NCI-H774 (cell line): ENCODE measurements around the gene MAGI1.
"Not testable (repeated sequence)": the region's sequence is repeated elsewhere in the genome, so short reads cannot be mapped to it uniquely, and the experiment has no call there.

ENCODE experiments used
- DNase-seq: peaks from one replicate; lab custom pipeline; 2025; lab: John Stamatoyannopoulos, UW

The MAGI1 gene

GRCh38 chr3:65523878-65524277 lies 514.8 kb downstream of the MAGI1 start:
- no peak for DNase-seq

GRCh38 chr3:65521032-65521431 lies 517.7 kb downstream of the MAGI1 start:
- DNase-seq, result no peak

- DNase-seq, result no peak
These were observed 521.7 kb downstream of the MAGI1 start for GRCh38 chr3:65516998-65517397.

GRCh38 chr3:65514317-65514716 lies 524.4 kb downstream of the MAGI1 start:
- DNase-seq, result not testable (repeated sequence)

- DNase-seq, result not testable (repeated sequence)
These were observed 529.3 kb downstream of the MAGI1 start for GRCh38 chr3:65509423-65509794.

GRCh38 chr3:65508750-65509422 lies 529.8 kb downstream of the MAGI1 start:
- no peak for DNase-seq

GRCh38 chr3:65507437-65507836 lies 531.3 kb downstream of the MAGI1 start:
- no peak for DNase-seq

GRCh38 chr3:65503776-65504175 lies 534.9 kb downstream of the MAGI1 start:
- no peak for DNase-seq

- DNase-seq, result no peak
These were observed 536.2 kb downstream of the MAGI1 start for GRCh38 chr3:65502526-65502925.

GRCh38 chr3:65500398-65501306 lies 538.1 kb downstream of the MAGI1 start:
- DNase-seq, result no peak

GRCh38 chr3:65497846-65498245 lies 540.9 kb downstream of the MAGI1 start:
- peak; percentile 21 for DNase-seq

- no peak for DNase-seq
These were observed 541.5 kb downstream of the MAGI1 start for GRCh38 chr3:65497236-65497635.

GRCh38 chr3:65493938-65494337 lies 544.8 kb downstream of the MAGI1 start:
- DNase-seq, result no peak

GRCh38 chr3:65493371-65493882 lies 545.3 kb downstream of the MAGI1 start:
- DNase-seq, result no peak

GRCh38 chr3:65492249-65492648 lies 546.5 kb downstream of the MAGI1 start:
- no peak for DNase-seq

GRCh38 chr3:65490114-65490513 lies 548.6 kb downstream of the MAGI1 start:
- DNase-seq, result no peak

- no peak for DNase-seq
These were observed 549.5 kb downstream of the MAGI1 start for GRCh38 chr3:65489253-65489652.

GRCh38 chr3:65485826-65486469 lies 552.8 kb downstream of the MAGI1 start:
- DNase-seq, result no peak

- DNase-seq, result no peak
These were observed 553.8 kb downstream of the MAGI1 start for GRCh38 chr3:65484964-65485363.

- no peak for DNase-seq
These were observed 555.2 kb downstream of the MAGI1 start for GRCh38 chr3:65483480-65483879.

- DNase-seq, result no peak
These were observed 555.7 kb downstream of the MAGI1 start for GRCh38 chr3:65483011-65483410.

GRCh38 chr3:65481085-65481484 lies 557.6 kb downstream of the MAGI1 start:
- no peak for DNase-seq

GRCh38 chr3:65479990-65480389 lies 558.7 kb downstream of the MAGI1 start:
- no peak for DNase-seq
